Left ventricle myocardium superior (tissue), 1 donor: ENCODE results near the gene CDS1. TPM values are rescaled to one million over a fixed set of nuclear protein-coding genes. Genes with fewer than 3 reads are reported as not detected.

ENCODE experiments used
- ATAC-seq: fragments of 200-7000 bp; cut with Tn5 transposase; one replicate; pipeline ENCODE4 v1.9.1; 2020; ENCODE audit warnings: mild to moderate bottlenecking, moderate library complexity
- DNase-seq: peaks from one replicate; pipeline ENCODE4 v3.0.0-alpha.2; 2020
- intact Hi-C: fragments of 100-400 bp; cut with micrococcal nuclease; formaldehyde crosslinking; loops from one replicate; pipeline ENCODE4 v1.11.0; 2022
- total RNA-seq: library from RNA; stranded (reverse); fragmentation: NEBNext Ultra II Directional; extraction: Animal tissue kit (Norgen Biotek cat#: 25700); gene quantifications from one replicate; pipeline ENCODE4 v1.2.1, GENCODE V29; 2021
- donor health status: DM: no; HTN: yes; CAD: no; lungs with severe emphysema.

CDS1 gene
- total RNA-seq, 1 donor from 2014 or later: 0.55 TPM

DNA sequence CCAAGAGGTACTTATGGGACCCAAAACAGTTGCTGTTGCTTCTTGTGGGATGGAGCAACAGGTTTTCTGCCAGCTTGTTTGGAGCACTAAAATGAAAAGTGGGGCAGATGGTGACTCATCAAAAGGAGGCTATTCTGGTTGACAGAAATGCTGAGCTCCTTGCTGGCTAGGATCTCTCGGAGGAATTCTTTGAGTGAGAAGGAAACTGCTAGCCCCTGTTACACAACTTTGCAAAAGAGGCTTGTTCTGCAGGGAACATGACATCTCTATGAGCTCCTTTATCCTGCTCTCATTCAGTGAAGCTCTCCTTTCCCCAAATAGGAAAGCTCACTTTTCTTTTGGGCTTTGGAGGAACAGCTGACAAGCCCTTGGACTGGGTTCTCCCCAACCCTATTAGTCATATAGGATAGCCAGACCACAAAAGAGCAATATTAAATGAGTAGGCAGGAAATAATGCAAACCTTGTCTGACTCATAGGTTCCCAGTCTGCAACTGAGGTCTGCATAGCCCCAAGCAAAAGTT is 108.3 kb downstream of the CDS1 start:
- intact Hi-C loops: no loop called here
- ATAC-seq (peak; percentile 63), DNase-seq (no peak)

DNA sequence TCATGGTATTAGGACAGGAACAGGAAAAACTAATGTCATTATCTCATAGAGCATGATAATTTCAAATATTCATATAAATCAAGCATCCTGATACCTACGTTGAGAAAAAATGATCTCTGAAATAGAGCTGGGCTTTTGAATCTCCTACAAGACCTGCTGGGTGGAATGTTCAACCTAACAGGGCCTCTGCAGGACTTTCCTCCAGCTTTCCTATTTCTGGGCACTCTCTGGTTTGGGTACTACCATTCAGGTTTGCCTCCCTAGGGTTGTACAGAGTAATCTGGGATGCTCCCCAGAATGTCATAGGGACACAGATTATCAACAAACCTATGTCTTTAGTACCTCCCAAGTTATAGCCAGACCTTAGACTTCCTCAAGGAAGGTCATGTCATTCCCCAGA is 108.9 kb downstream of the CDS1 start:
- intact Hi-C loops: no loop called here
- no peak for ATAC-seq
- DNase-seq: no peak

DNA sequence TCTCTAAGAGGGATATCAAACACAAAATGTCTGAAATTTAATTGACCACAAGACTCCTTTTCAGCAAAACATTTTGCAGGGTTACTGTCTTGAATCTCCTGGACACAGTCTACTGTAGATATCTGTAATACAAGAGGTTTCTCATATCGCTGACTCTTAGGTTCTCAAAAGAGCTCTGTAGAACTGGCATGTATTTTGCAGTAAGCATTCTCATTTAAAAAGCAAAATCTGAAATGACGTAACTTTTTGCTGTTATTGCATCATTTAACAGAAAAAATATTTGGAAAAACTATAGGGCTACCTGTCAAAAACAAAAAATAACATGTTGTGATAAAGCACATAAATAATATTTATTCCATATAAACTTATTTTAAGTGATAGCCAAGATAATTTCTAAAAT is 114.2 kb downstream of the CDS1 start:
- ATAC-seq (no peak), DNase-seq (no peak)
- intact Hi-C loops: no loop called here

DNA sequence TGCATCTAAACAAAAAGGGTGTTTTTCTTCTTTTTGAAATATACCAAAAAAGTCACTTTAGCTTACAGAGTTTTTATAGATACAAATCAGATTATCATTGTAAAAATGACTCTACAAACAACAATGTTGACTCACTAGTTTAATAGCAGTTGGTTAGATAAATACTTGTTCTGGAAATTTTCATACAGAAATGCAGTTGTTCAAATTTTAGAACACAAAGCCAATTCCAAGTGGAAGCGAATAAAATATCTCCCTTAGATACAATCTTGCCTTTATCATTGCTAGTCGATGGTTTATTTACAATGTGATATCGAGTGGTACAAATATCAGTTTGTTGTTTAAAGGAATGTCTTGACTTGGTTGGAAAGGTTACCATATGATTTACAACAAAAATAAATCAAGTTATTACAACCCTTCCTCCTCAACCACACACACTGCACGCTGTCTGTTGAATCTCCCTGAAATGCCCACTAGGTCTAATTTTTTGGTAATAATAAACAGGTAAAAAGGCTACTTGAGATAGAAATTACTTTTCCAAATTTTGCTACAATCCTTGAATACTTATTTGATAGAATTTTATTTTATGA is 114.8 kb downstream of the CDS1 start:
- no peak for DNase-seq
- no peak for ATAC-seq
- intact Hi-C loops: no loop called here

DNA sequence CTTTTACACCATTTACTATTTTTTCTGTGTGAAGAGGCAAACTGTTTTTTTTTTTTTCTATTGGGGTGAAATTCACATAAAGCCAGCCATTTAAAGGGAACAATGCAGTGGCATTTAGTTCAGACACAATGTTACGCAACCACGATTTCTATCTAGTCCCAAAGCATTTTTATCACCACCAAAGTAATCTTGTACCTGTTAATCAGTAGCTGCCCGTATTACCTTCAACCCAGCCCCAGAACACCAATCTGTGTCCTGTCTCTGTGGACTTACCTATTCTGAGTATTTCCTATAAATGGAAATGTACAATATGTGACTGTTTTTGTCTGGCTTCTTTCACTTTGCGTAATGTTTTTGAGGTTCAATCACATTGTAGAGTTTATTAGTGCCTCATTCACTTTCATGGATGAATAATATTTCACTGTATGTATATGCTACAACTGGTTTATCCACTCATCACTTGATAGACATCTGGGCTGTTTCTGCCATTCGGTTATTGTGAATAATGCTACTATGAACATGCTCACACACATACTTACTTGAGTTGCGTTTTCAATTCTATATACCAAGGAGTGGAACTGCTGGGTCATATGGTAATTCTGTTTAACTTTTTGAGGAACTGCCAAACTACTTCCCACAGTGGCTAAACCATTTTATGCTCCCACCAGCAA is 116.2 kb downstream of the CDS1 start:
- no peak for DNase-seq
- ATAC-seq: no peak
- intact Hi-C loops: no loop called here

Other genes with a start within 250 kb of the CDS1 start
- gene NKX6-1, start 83.8 kb upstream of the CDS1 start, total RNA-seq: not detected